HEK293 (cell line): ENCODE measurements around the gene SRC.

Source experiments
- CTCF ChIA-PET: fragments of 350-600 bp; formaldehyde crosslinking; extraction: SDS; loops from one replicate; lab custom pipeline; 2021; ENCODE audit warnings: antibody characterized with exemption; lab: Yijun Ruan, JAX
- POLR2A ChIA-PET: fragments of 300-600 bp; formaldehyde crosslinking; extraction: SDS; loops from one replicate; lab custom pipeline; 2020; ENCODE audit warnings: antibody characterized with exemption, inconsistent platforms; lab: Yijun Ruan, JAX
- H3K27ac ChIP-seq: fragments of 200-500 bp; sonication (Bioruptor generic); 2 replicates; pipeline ENCODE4 v1.5.1; 2014; ENCODE audit warnings: low read depth, low read length, control low read depth, inconsistent platforms; ENCODE audit errors: extremely low read depth
- H3K36me3 ChIP-seq, 2 experiments: fragments of 200-500 bp in 1 of 2; sonication (Bioruptor generic) in 1 of 2; 1 replicate in 1 of 2; 2 replicates in 1 of 2; pipeline ENCODE4 v1.5.1; 2014 to 2017; ENCODE audit warnings: inconsistent platforms in 2 of 2, low read length in 2 of 2; ENCODE audit not compliant: control insufficient read depth in 2 of 2, insufficient read depth in 1 of 2
- H3K4me1 ChIP-seq: fragments of 200-500 bp; sonication (Bioruptor generic); 2 replicates; pipeline ENCODE4 v1.5.1; 2014; ENCODE audit warnings: mild to moderate bottlenecking, low read length, inconsistent platforms; ENCODE audit not compliant: control insufficient read depth, insufficient read depth
- H3K4me3 ChIP-seq: 2 replicates; pipeline ENCODE4 v1.5.1; 2011; ENCODE audit warnings: low read depth, mild to moderate bottlenecking, control low read depth, low read length, moderate library complexity
- H3K9me3 ChIP-seq: fragments of 200-500 bp; sonication (Bioruptor generic); 2 replicates; pipeline ENCODE4 v1.5.1; 2014; ENCODE audit warnings: low read depth, low read length, inconsistent platforms; ENCODE audit not compliant: control insufficient read depth, insufficient read depth
- EGR2 ChIP-seq: fragments of 450-650 bp; formaldehyde crosslinking; IDR thresholded peaks from 2 replicates; pipeline ENCODE4 v1.5.1; 2016; ENCODE audit warnings: low read depth, missing biosample characterization, missing genetic modification characterization
- GLIS2 ChIP-seq: fragments of 450-650 bp; formaldehyde crosslinking; IDR thresholded peaks from 2 replicates; pipeline ENCODE4 v1.5.1; 2016; ENCODE audit warnings: missing biosample characterization, missing genetic modification characterization
- SP2 ChIP-seq: fragments of 450-650 bp; formaldehyde crosslinking; IDR thresholded peaks from 2 replicates; pipeline ENCODE4 v1.5.1; 2016; ENCODE audit warnings: missing biosample characterization, missing genetic modification characterization
- ZBTB1 ChIP-seq: fragments of 450-650 bp; formaldehyde crosslinking; IDR thresholded peaks from 2 replicates; pipeline ENCODE4 v1.5.1; 2016; ENCODE audit warnings: missing biosample characterization, missing genetic modification characterization
- ZBTB17 ChIP-seq: fragments of 450-650 bp; formaldehyde crosslinking; IDR thresholded peaks from 2 replicates; pipeline ENCODE4 v1.5.1; 2016; ENCODE audit warnings: missing biosample characterization, missing genetic modification characterization
- ZBTB8A ChIP-seq: fragments of 450-650 bp; formaldehyde crosslinking; IDR thresholded peaks from 2 replicates; pipeline ENCODE4 v1.5.1; 2016; ENCODE audit warnings: missing biosample characterization, missing genetic modification characterization
- ZFP37 ChIP-seq: fragments of 450-650 bp; formaldehyde crosslinking; IDR thresholded peaks from 2 replicates; pipeline ENCODE4 v1.5.1; 2016; ENCODE audit warnings: missing biosample characterization, missing genetic modification characterization
- ZIC2 ChIP-seq: fragments of 450-650 bp; formaldehyde crosslinking; IDR thresholded peaks from 2 replicates; pipeline ENCODE4 v1.5.1; 2016; ENCODE audit warnings: missing biosample characterization, missing genetic modification characterization
- ZNF112 ChIP-seq: fragments of 450-650 bp; formaldehyde crosslinking; IDR thresholded peaks from 2 replicates; pipeline ENCODE4 v1.5.0; 2017; ENCODE audit warnings: missing biosample characterization, missing genetic modification characterization
- ZNF138 ChIP-seq: fragments of 450-650 bp; formaldehyde crosslinking; IDR thresholded peaks from 2 replicates; pipeline ENCODE4 v1.5.1; 2016; ENCODE audit warnings: missing biosample characterization, missing genetic modification characterization, borderline replicate concordance
- ZNF19 ChIP-seq: fragments of 450-650 bp; formaldehyde crosslinking; IDR thresholded peaks from 2 replicates; pipeline ENCODE4; 2016; ENCODE audit warnings: missing biosample characterization, missing genetic modification characterization, low read depth
- ZNF248 ChIP-seq: fragments of 450-650 bp; formaldehyde crosslinking; IDR thresholded peaks from 2 replicates; pipeline ENCODE4 v1.5.1; 2017; ENCODE audit warnings: missing biosample characterization, missing genetic modification characterization
- ZNF274 ChIP-seq, 2 experiments: fragments of 200-500 bp in 1 of 2; fragments of 450-650 bp in 1 of 2; sonication (Bioruptor generic) in 1 of 2; formaldehyde crosslinking in 1 of 2; IDR thresholded peaks; 2 replicates each; pipeline versions ENCODE4 v1.5.1 to v1.6.1; 2014 to 2016; ENCODE audit warnings: borderline replicate concordance in 1 of 2, inconsistent platforms in 1 of 2, low read length in 1 of 2, missing biosample characterization in 1 of 2, missing genetic modification characterization in 1 of 2
- ZNF354C ChIP-seq: fragments of 450-650 bp; formaldehyde crosslinking; IDR thresholded peaks from 2 replicates; pipeline ENCODE4 v1.5.1; 2016; ENCODE audit warnings: missing biosample characterization, missing genetic modification characterization, low read depth, borderline replicate concordance
- ZNF394 ChIP-seq: fragments of 450-650 bp; formaldehyde crosslinking; IDR thresholded peaks from 2 replicates; pipeline ENCODE4 v1.5.1; 2016; ENCODE audit warnings: missing biosample characterization, missing genetic modification characterization, mild to moderate bottlenecking, moderate library complexity, borderline replicate concordance
- ZNF404 ChIP-seq: fragments of 450-650 bp; formaldehyde crosslinking; IDR thresholded peaks from 2 replicates; pipeline ENCODE4 v1.5.1; 2017; ENCODE audit warnings: missing biosample characterization, missing genetic modification characterization
- ZNF555 ChIP-seq: fragments of 450-650 bp; formaldehyde crosslinking; conservative IDR thresholded peaks from 2 replicates; pipeline ENCODE4 v1.5.1; 2017; ENCODE audit warnings: missing biosample characterization, mild to moderate bottlenecking, missing genetic modification characterization, inconsistent platforms
- ZNF626 ChIP-seq: fragments of 450-650 bp; sonication (Bioruptor Pico); formaldehyde crosslinking; IDR thresholded peaks from 2 replicates; pipeline ENCODE4 v1.5.1; 2018; ENCODE audit warnings: missing biosample characterization, missing genetic modification characterization, inconsistent platforms
- ZNF776 ChIP-seq: fragments of 450-650 bp; formaldehyde crosslinking; IDR thresholded peaks from 2 replicates; pipeline ENCODE4 v1.5.0; 2017; ENCODE audit warnings: missing biosample characterization, missing genetic modification characterization, borderline replicate concordance
- TF ChIP-seq, protein P1 (sequence below): fragments of 450-650 bp; formaldehyde crosslinking; conservative IDR thresholded peaks from 2 replicates; pipeline ENCODE4 v1.5.1; 2016; ENCODE audit warnings: low read depth, missing biosample characterization, missing genetic modification characterization
- TF ChIP-seq, protein P2 (sequence below): fragments of 450-650 bp; formaldehyde crosslinking; IDR thresholded peaks from 2 replicates; pipeline ENCODE4 v1.5.1; 2016; ENCODE audit warnings: missing biosample characterization, missing genetic modification characterization
- TF ChIP-seq, protein P3 (sequence below): fragments of 450-650 bp; formaldehyde crosslinking; IDR thresholded peaks from 2 replicates; pipeline ENCODE4; 2016; ENCODE audit warnings: missing biosample characterization, missing genetic modification characterization
- TF ChIP-seq, protein P4 (sequence below): fragments of 450-650 bp; formaldehyde crosslinking; IDR thresholded peaks from 2 replicates; pipeline ENCODE4 v1.5.1; 2017; ENCODE audit warnings: missing biosample characterization, mild to moderate bottlenecking, missing genetic modification characterization, moderate library complexity

Gene SRC

DNA sequence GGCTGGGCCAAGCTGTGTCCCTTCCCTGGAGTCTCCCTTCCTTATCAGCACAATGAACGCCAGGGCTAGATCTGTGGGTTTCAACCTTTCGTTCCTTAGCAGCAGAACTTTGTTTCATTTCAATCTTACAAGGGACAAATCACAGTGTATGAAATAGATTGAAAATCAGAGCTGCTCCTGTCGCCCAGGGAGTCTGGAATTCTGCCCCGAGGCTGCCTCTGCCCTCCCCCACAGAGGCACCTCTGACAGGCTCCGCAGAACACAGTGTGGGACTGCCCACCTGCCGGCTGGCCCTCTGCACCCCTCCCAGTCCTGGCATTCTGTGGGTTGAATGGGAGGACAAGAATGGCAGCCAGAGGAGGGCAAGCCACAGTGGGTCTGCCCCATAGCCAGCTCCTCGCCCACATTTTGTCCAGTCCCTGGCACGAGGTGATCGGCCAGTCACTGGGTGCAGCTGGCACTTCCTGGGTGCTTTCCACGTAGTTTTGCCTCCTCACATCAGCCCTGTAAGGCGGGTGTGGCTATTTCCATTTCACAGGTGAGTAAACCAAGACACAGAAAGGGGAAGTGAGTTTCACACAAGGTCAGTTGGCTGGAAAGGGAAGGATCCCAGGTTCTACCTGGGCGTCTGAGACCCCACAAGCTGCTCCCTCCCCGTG, 30.4 kb upstream of the SRC start (continued):
- TF ChIP-seq ZNF555 = no peak
- TF ChIP-seq EGR2 (tag by site-specific recombination) = peak; percentile 51; the same call in 1 of the 2 replicates
- TF ChIP-seq, protein P1, sequence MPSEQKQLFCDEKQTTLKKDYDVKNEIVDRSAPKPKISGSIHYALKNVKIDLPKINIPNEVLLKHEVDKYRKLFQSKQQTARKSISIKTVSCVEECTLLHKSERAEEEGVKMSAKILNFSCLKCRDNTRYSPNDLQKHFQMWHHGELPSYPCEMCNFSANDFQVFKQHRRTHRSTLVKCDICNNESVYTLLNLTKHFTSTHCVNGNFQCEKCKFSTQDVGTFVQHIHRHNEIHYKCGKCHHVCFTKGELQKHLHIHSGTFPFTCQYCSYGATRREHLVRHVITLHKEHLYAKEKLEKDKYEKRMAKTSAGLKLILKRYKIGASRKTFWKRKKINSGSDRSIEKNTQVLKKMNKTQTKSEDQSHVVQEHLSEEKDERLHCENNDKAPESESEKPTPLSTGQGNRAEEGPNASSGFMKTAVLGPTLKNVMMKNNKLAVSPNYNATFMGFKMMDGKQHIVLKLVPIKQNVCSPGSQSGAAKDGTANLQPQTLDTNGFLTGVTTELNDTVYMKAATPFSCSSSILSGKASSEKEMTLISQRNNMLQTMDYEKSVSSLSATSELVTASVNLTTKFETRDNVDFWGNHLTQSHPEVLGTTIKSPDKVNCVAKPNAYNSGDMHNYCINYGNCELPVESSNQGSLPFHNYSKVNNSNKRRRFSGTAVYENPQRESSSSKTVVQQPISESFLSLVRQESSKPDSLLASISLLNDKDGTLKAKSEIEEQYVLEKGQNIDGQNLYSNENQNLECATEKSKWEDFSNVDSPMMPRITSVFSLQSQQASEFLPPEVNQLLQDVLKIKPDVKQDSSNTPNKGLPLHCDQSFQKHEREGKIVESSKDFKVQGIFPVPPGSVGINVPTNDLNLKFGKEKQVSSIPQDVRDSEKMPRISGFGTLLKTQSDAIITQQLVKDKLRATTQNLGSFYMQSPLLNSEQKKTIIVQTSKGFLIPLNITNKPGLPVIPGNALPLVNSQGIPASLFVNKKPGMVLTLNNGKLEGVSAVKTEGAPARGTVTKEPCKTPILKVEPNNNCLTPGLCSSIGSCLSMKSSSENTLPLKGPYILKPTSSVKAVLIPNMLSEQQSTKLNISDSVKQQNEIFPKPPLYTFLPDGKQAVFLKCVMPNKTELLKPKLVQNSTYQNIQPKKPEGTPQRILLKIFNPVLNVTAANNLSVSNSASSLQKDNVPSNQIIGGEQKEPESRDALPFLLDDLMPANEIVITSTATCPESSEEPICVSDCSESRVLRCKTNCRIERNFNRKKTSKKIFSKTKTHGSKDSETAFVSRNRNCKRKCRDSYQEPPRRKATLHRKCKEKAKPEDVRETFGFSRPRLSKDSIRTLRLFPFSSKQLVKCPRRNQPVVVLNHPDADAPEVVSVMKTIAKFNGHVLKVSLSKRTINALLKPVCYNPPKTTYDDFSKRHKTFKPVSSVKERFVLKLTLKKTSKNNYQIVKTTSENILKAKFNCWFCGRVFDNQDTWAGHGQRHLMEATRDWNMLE (tag by site-specific recombination) = no peak
- TF ChIP-seq ZNF248 (tag by site-specific recombination) = no peak
- peak; percentile 80 for TF ChIP-seq ZIC2 (tag by site-specific recombination)

DNA sequence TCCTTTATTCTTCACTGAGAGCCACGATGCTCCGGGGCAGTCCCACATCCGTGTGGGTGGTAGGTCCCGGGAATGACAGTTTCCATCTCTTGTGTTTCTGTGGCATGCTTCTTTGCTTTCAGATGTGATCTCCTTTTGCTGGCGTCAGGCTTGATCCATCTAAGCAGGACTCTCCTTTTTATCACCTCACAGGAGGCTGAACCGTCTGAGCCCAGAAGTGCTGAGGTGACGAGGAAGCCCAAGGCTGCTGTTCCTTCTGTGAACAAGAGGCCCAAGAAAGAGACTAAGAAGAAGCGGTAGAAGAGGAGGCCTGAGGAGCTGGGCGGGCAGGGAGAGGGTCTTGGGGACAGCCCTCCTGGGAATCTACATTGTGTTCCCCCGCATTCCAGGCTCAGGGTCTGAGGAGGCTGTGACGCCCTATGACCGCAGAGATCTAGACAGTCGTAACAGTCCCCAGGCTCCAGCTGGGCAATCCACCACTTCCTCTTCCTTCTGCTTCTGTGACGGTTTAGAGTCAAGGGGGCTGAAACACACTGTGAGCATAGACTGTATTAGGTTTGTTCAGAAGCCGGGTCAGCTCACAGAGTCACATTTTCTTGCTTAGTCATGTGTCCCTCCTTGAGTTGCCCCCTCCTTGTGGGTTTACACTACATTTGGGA, 29.7 kb upstream of the SRC start:
- H3K36me3 ChIP-seq = peaks cover 0 to 33% of the 10 kb centered on the region in 2 experiments; a peak in 2 of 3 replicates
- TF ChIP-seq SP2 (tag by site-specific recombination) = no peak
- TF ChIP-seq, protein P2, sequence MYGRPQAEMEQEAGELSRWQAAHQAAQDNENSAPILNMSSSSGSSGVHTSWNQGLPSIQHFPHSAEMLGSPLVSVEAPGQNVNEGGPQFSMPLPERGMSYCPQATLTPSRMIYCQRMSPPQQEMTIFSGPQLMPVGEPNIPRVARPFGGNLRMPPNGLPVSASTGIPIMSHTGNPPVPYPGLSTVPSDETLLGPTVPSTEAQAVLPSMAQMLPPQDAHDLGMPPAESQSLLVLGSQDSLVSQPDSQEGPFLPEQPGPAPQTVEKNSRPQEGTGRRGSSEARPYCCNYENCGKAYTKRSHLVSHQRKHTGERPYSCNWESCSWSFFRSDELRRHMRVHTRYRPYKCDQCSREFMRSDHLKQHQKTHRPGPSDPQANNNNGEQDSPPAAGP (tag by site-specific recombination) = no peak
- TF ChIP-seq GLIS2 (tag by site-specific recombination) = no peak
- TF ChIP-seq ZNF626 (tag by site-specific recombination) = no peak
- TF ChIP-seq ZNF776 (tag by site-specific recombination) = no peak
- TF ChIP-seq ZBTB1 (tag by site-specific recombination) = no peak
- TF ChIP-seq, all 188 proteins: peak for 0
- H3K9me3 ChIP-seq = no peaks in the 10 kb centered on the region
- H3K4me3 ChIP-seq = no peak overlapping the region
- peaks cover 4% of the 10 kb centered on the region; the same call in 1 of the 2 replicates for H3K4me1 ChIP-seq
- H3K27ac ChIP-seq = no peak overlapping the region
- ChIA-PET CTCF (no interaction called here), POLR2A (no interaction called here)

DNA sequence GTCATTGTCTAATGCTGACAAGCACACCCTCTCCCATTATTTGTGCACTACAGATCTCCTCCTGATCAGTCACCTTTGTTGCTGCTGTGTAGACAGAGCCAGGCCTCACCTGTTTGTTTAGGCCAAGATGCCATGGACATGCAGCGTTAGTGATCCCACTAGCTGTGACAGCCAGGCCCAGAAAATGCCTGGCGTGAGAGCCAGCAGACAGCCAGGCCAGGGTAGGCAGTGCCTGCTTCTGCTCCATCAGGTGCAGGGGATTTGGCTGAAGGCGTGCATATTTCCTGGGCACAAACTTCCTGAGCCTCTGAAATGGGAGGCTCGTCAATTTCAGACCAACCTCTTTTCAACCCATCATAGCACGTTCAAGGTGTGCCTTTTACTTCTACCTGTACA, 29.2 kb upstream of the SRC start:
- no peaks in the 10 kb centered on the region for H3K9me3 ChIP-seq
- peaks cover 4% of the 10 kb centered on the region; the same call in 1 of the 2 replicates for H3K4me1 ChIP-seq
- POLR2A ChIA-PET = interaction anchor here (1.0 kb wide), 1 partner anchor 10 kb away, joined by 5 read pairs; no protein-coding TSS in a partner anchor
- CTCF ChIA-PET = no interaction called here
- H3K36me3 ChIP-seq = peaks cover 0 to 33% of the 10 kb centered on the region in 2 experiments; a peak in 2 of 3 replicates
- H3K4me3 ChIP-seq = no peak overlapping the region
- no peak overlapping the region for H3K27ac ChIP-seq
- TF ChIP-seq ZNF274 (IDR thresholded peaks at IDR 0.05; ENCODE audit: low read length) (no peak), ZNF274 (tag by site-specific recombination; IDR thresholded peaks at IDR 0.05; ENCODE audit: borderline replicate concordance) (no peak), ZBTB8A (tag by site-specific recombination) (no peak), ZNF19 (tag by site-specific recombination) (no peak), ZNF404 (tag by site-specific recombination) (no peak), ZNF138 (no peak), ZNF112 (tag by site-specific recombination) (no peak), ZNF354C (tag by site-specific recombination) (no peak), ZFP37 (tag by site-specific recombination) (no peak), ZNF394 (tag by site-specific recombination) (no peak), ZBTB17 (no peak), SP2 (tag by site-specific recombination) (no peak)
- TF ChIP-seq, protein P3, sequence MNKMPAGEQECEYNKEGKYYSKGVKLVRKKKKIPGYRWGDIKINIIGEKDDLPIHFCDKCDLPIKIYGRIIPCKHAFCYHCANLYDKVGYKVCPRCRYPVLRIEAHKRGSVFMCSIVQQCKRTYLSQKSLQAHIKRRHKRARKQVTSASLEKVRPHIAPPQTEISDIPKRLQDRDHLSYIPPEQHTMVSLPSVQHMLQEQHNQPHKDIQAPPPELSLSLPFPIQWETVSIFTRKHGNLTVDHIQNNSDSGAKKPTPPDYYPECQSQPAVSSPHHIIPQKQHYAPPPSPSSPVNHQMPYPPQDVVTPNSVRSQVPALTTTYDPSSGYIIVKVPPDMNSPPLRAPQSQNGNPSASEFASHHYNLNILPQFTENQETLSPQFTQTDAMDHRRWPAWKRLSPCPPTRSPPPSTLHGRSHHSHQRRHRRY = no peak
- TF ChIP-seq, protein P4, sequence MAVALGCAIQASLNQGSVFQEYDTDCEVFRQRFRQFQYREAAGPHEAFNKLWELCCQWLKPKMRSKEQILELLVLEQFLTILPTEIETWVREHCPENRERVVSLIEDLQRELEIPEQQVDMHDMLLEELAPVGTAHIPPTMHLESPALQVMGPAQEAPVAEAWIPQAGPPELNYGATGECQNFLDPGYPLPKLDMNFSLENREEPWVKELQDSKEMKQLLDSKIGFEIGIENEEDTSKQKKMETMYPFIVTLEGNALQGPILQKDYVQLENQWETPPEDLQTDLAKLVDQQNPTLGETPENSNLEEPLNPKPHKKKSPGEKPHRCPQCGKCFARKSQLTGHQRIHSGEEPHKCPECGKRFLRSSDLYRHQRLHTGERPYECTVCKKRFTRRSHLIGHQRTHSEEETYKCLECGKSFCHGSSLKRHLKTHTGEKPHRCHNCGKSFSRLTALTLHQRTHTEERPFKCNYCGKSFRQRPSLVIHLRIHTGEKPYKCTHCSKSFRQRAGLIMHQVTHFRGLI (tag by site-specific recombination) = no peak
